GM18505 (cell line): ENCODE results near the gene CCDC50.

Source experiments
- ATAC-seq: cut with Tn5 transposase; IDR thresholded peaks from one replicate; pipeline ENCODE4 v1.9.1; 2021; ENCODE audit not compliant: unreplicated experiment
- POLR2A ChIP-seq: IDR thresholded peaks from 4 replicates; pipeline ENCODE4 v1.6.1; 2011; ENCODE audit warnings: borderline replicate concordance; ENCODE audit not compliant: insufficient read depth, insufficient read length; ENCODE audit errors: extremely low read depth

The CCDC50 gene

GRCh38 chr3:191388823-191389222 lies 59.6 kb downstream of the CCDC50 start:
- no peak for TF ChIP-seq POLR2A
- no peak for ATAC-seq

- no peak for ATAC-seq
- TF ChIP-seq POLR2A = no peak
These were observed 61.4 kb downstream of the CCDC50 start for GRCh38 chr3:191390580-191390979.

GRCh38 chr3:191391861-191392808 lies 62.9 kb downstream of the CCDC50 start:
- no peak for TF ChIP-seq POLR2A
- ATAC-seq = no peak

- ATAC-seq = no peak
- TF ChIP-seq POLR2A = no peak
These were observed 64.0 kb downstream of the CCDC50 start for GRCh38 chr3:191393146-191393545.

GRCh38 chr3:191397771-191398170 lies 68.6 kb downstream of the CCDC50 start:
- ATAC-seq = no peak
- no peak for TF ChIP-seq POLR2A

- ATAC-seq = no peak
- no peak for TF ChIP-seq POLR2A
These were observed 69.4 kb downstream of the CCDC50 start for GRCh38 chr3:191398607-191399006.

- ATAC-seq = no peak
These were observed 70.7 kb downstream of the CCDC50 start for GRCh38 chr3:191399918-191400317.

GRCh38 chr3:191401775-191402357 lies 72.7 kb downstream of the CCDC50 start:
- no peak for TF ChIP-seq POLR2A
- no peak for ATAC-seq

More at GRCh38 chr3:191399918-191400317, 70.7 kb downstream of the CCDC50 start:
- TF ChIP-seq POLR2A = no peak

- TF ChIP-seq POLR2A = no peak
- ATAC-seq = no peak
These were observed 80.7 kb downstream of the CCDC50 start for GRCh38 chr3:191409791-191410359.

- no peak for ATAC-seq
- TF ChIP-seq POLR2A = no peak
These were observed 83.6 kb downstream of the CCDC50 start for GRCh38 chr3:191412759-191413158.

GRCh38 chr3:191414286-191414685 lies 85.1 kb downstream of the CCDC50 start:
- ATAC-seq = no peak

GRCh38 chr3:191414732-191415131 lies 85.5 kb downstream of the CCDC50 start:
- no peak for ATAC-seq
- TF ChIP-seq POLR2A = no peak

More at GRCh38 chr3:191414286-191414685, 85.1 kb downstream of the CCDC50 start:
- no peak for TF ChIP-seq POLR2A

GRCh38 chr3:191415566-191415965 lies 86.4 kb downstream of the CCDC50 start:
- ATAC-seq = no peak
- TF ChIP-seq POLR2A = no peak

GRCh38 chr3:191417457-191417729 lies 88.2 kb downstream of the CCDC50 start:
- TF ChIP-seq POLR2A = no peak
- ATAC-seq = no peak

GRCh38 chr3:191420771-191421170 lies 91.6 kb downstream of the CCDC50 start:
- ATAC-seq = no peak
- no peak for TF ChIP-seq POLR2A

GRCh38 chr3:191424881-191425280 lies 95.7 kb downstream of the CCDC50 start:
- TF ChIP-seq POLR2A = no peak
- no peak for ATAC-seq
